BJ (cell line): ENCODE measurements around the gene PGLYRP3. TPM values are rescaled to one million over a fixed set of nuclear protein-coding genes. Genes with fewer than 3 reads are reported as not detected.
"Not testable (repeated sequence)": the region's sequence is repeated elsewhere in the genome, so short reads cannot be mapped to it uniquely, and the experiment has no call there.

ENCODE experiments used
- CTCF ChIA-PET: fragments of 350-600 bp; formaldehyde crosslinking; extraction: SDS; loops from one replicate; lab custom pipeline; 2021; ENCODE audit warnings: antibody characterized with exemption, inconsistent platforms; lab: Yijun Ruan, JAX
- POLR2A ChIA-PET: fragments of 300-600 bp; sonication (Branson Sonifier 250); formaldehyde crosslinking; extraction: SDS; loops from one replicate; lab custom pipeline; 2021; ENCODE audit warnings: antibody characterized with exemption; lab: Charles Lee
- DNase-seq: peaks from one replicate; pipeline ENCODE4 v3.0.0-alpha.2; 2011; ENCODE audit warnings: low read depth
- H3K27me3 ChIP-seq: 2 replicates; pipeline ENCODE4 v1.6.0; 2011; ENCODE audit warnings: low read length; ENCODE audit not compliant: control insufficient read depth, insufficient read depth
- H3K36me3 ChIP-seq: 2 replicates; pipeline ENCODE4 v1.5.1; 2011; ENCODE audit warnings: low read length; ENCODE audit not compliant: control insufficient read depth, insufficient read depth
- H3K4me3 ChIP-seq: 2 replicates; pipeline ENCODE4 v1.5.1; 2011; ENCODE audit warnings: low read depth, mild to moderate bottlenecking, control low read depth, low read length
- CTCF ChIP-seq: IDR thresholded peaks from 2 replicates; pipeline ENCODE4 v1.5.1; 2011; ENCODE audit warnings: low read depth, mild to moderate bottlenecking, control low read depth, inconsistent platforms, low read length, moderate library complexity; ENCODE audit not compliant: insufficient read depth
- polyA plus RNA-seq: library from polyadenylated mRNA; depleted of rRNA; stranded (reverse); fragments of >200 nt; gene quantifications from 2 replicates; pipeline ENCODE4 v1.2.3, GENCODE V29; 2011

The PGLYRP3 gene
- polyA plus RNA-seq, 1 experiment = not detected

- DNase-seq = no peak
- no peak for TF ChIP-seq CTCF
- ChIA-PET CTCF (no interaction called here), POLR2A (no interaction called here)
- Histone ChIP-seq H3K36me3 (no peaks in the 10 kb centered on the region), H3K4me3 (no peak overlapping the region), H3K27me3 (no peaks in the 10 kb centered on the region)
Measured at GRCh38 chr1:153324912-153325311, 12.2 kb upstream of the PGLYRP3 start.

GRCh38 chr1:153322568-153322967 is 9.8 kb upstream of the PGLYRP3 start:
- CTCF ChIA-PET = no interaction called here
- no peaks in the 10 kb centered on the region for H3K36me3 ChIP-seq

GRCh38 chr1:153318145-153318544 is 5.4 kb upstream of the PGLYRP3 start:
- CTCF ChIA-PET, POLR2A ChIA-PET, H3K27me3 ChIP-seq, DNase-seq, H3K4me3 ChIP-seq, H3K36me3 ChIP-seq: not testable (repeated sequence)

More at GRCh38 chr1:153322568-153322967, 9.8 kb upstream of the PGLYRP3 start:
- Histone ChIP-seq H3K27me3 (no peaks in the 10 kb centered on the region), H3K4me3 (no peak overlapping the region)
- TF ChIP-seq CTCF = no peak
- no peak for DNase-seq
- POLR2A ChIA-PET = interaction anchor here (0.7 kb wide), 1 partner anchor 64 kb away, joined by 3 read pairs; no protein-coding TSS in a partner anchor

- H3K4me3 ChIP-seq, H3K36me3 ChIP-seq, DNase-seq, POLR2A ChIA-PET, H3K27me3 ChIP-seq, CTCF ChIA-PET: not testable (repeated sequence)
Measured at GRCh38 chr1:153316013-153316412, 3.3 kb upstream of the PGLYRP3 start.

- POLR2A ChIA-PET, H3K4me3 ChIP-seq, H3K36me3 ChIP-seq, DNase-seq, H3K27me3 ChIP-seq: not testable (repeated sequence)
- CTCF ChIA-PET = interaction anchor here (0.6 kb wide), 1 partner anchor 25 kb away, joined by 3 read pairs; no protein-coding TSS in a partner anchor
Measured at GRCh38 chr1:153314388-153314787, 1.6 kb upstream of the PGLYRP3 start.

GRCh38 chr1:153313288-153313687 is 536 bp upstream of the PGLYRP3 start:
- ChIA-PET POLR2A (no interaction called here), CTCF (no interaction called here)
- H3K36me3 ChIP-seq = no peaks in the 10 kb centered on the region
- no peak for DNase-seq
- H3K4me3 ChIP-seq = no peak overlapping the region
- no peak for TF ChIP-seq CTCF
- H3K27me3 ChIP-seq = no peaks in the 10 kb centered on the region

- H3K27me3 ChIP-seq = no peaks in the 10 kb centered on the region
- DNase-seq = no peak
- no peaks in the 10 kb centered on the region for H3K36me3 ChIP-seq
- ChIA-PET CTCF (no interaction called here), POLR2A (no interaction called here)
- no peak overlapping the region for H3K4me3 ChIP-seq
- no peak for TF ChIP-seq CTCF
Measured at GRCh38 chr1:153310526-153310925, 2.2 kb downstream of the PGLYRP3 start.
